ENCODE data around the gene NBPF1. TPM values are rescaled to one million over a fixed set of nuclear protein-coding genes. Genes with fewer than 3 reads are reported as not detected.
"Not testable (repeated sequence)": the region's sequence is repeated elsewhere in the genome, so short reads cannot be mapped to it uniquely, and the experiment has no call there.

NBPF1 gene
- total RNA-seq, 1 experiment from 2014 or later, result 27.7 TPM

DNA sequence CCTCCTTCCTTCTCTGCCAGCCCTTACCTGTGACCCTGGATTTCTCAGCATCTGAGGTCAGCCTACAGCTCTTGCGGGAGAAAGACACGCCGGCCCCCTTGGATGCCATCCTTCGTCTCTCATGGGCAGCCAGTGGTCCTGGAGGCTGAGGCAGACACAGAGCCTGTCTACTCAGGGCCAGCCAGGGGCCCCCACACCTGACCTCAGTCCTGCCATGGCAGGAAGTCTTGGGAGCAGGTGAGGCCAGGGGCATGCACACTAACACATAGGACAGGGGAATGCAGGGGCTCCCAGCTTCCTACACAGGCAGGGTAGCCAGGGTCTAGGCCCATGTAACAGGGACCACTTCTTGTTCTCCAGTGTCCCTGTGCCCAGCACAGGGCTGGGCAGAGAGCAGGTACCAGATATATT, 29.6 kb upstream of the NBPF1 start:
- not testable (repeated sequence) for H3K9me3 ChIP-seq (ENCODE audit: control insufficient read depth, low read depth, low read length); H3K4me3 Mint-ChIP-seq; H3K27ac Mint-ChIP-seq; H3K4me1 Mint-ChIP-seq; H3K9me3 Mint-ChIP-seq; H4K91ac ChIP-seq (ENCODE audit: insufficient read length, low read depth, low read length); H3K18ac ChIP-seq (ENCODE audit: insufficient read length, low read depth, low read length); H4K5ac ChIP-seq (ENCODE audit: insufficient read length, low read depth, low read length); H3K36me3 Mint-ChIP-seq (ENCODE audit: insufficient read depth in 1 of 3, low read depth in 3 of 3); H3K79me2 ChIP-seq (ENCODE audit: insufficient read depth, low read length); H3K9ac ChIP-seq (ENCODE audit: extremely low read depth, insufficient read length, low read length); H3K4ac ChIP-seq (ENCODE audit: low read depth, low read length); H3K4me1 ChIP-seq (ENCODE audit: insufficient read depth, low read length); H2BK5ac ChIP-seq (ENCODE audit: insufficient read length, low read length); H3K27me3 ChIP-seq (ENCODE audit: insufficient read depth, low read length); H3K79me1 ChIP-seq (ENCODE audit: insufficient read depth, low read depth, low read length, poor library complexity, severe bottlenecking); H3K27me3 Mint-ChIP-seq (ENCODE audit: low read depth); H3K4me2 ChIP-seq (ENCODE audit: insufficient read depth, insufficient read length, low read length); H3K56ac ChIP-seq (ENCODE audit: insufficient read length, low read depth, low read length); H2BK120ac ChIP-seq (ENCODE audit: low read depth, low read length, poor library complexity, severe bottlenecking); H3K27ac ChIP-seq (ENCODE audit: insufficient read length, low read depth, low read length); H3K14ac ChIP-seq (ENCODE audit: insufficient read depth, low read length); H2BK20ac ChIP-seq (ENCODE audit: low read depth, low read length, poor library complexity, severe bottlenecking); H2AK5ac ChIP-seq (ENCODE audit: insufficient read length, low read length); H4K20me1 ChIP-seq (ENCODE audit: control insufficient read depth, insufficient read depth, insufficient read length); H3T11ph ChIP-seq (ENCODE audit: low read length); H4K8ac ChIP-seq (replicated peaks; ENCODE audit: insufficient read length, low read depth, low read length); H3K23ac ChIP-seq (ENCODE audit: insufficient read length, low read depth, low read length); H2BK12ac ChIP-seq (ENCODE audit: insufficient read length, low read depth, low read length); H2AFZ ChIP-seq (ENCODE audit: low read length); H2BK15ac ChIP-seq (ENCODE audit: low read depth, low read length)
- no CpG with 5 or more reads among the region's 4 CpGs for WGBS (ENCODE audit: extremely low coverage, insufficient read length, low lambda C conversion rate)
- peak; percentile 41 for DNase-seq
- H3K23me2 ChIP-seq (ENCODE audit: insufficient read length, low read depth, low read length, poor library complexity, severe bottlenecking), result peaks cover 14% of the 10 kb centered on the region

GRCh38 chr1:16642025-16642966, 28.9 kb upstream of the NBPF1 start:
- not testable (repeated sequence) for H2BK120ac ChIP-seq (ENCODE audit: low read depth, low read length, poor library complexity, severe bottlenecking); H3K23ac ChIP-seq (ENCODE audit: insufficient read length, low read depth, low read length); H3K4me3 Mint-ChIP-seq; H3K14ac ChIP-seq (ENCODE audit: insufficient read depth, low read length); H2BK12ac ChIP-seq (ENCODE audit: insufficient read length, low read depth, low read length); H4K5ac ChIP-seq (ENCODE audit: insufficient read length, low read depth, low read length); H3K18ac ChIP-seq (ENCODE audit: insufficient read length, low read depth, low read length); H3T11ph ChIP-seq (ENCODE audit: low read length); H2BK5ac ChIP-seq (ENCODE audit: insufficient read length, low read length); H2BK15ac ChIP-seq (ENCODE audit: low read depth, low read length); H4K91ac ChIP-seq (ENCODE audit: insufficient read length, low read depth, low read length); H3K79me1 ChIP-seq (ENCODE audit: insufficient read depth, low read depth, low read length, poor library complexity, severe bottlenecking); H3K9me3 ChIP-seq (ENCODE audit: control insufficient read depth, low read depth, low read length); H3K36me3 Mint-ChIP-seq (ENCODE audit: insufficient read depth in 1 of 3, low read depth in 3 of 3); H3K4me1 Mint-ChIP-seq; H3K56ac ChIP-seq (ENCODE audit: insufficient read length, low read depth, low read length); H3K27me3 Mint-ChIP-seq (ENCODE audit: low read depth); H3K4me2 ChIP-seq (ENCODE audit: insufficient read depth, insufficient read length, low read length); H3K9ac ChIP-seq (ENCODE audit: extremely low read depth, insufficient read length, low read length); H3K9me3 Mint-ChIP-seq; H3K4me1 ChIP-seq (ENCODE audit: insufficient read depth, low read length); H2AFZ ChIP-seq (ENCODE audit: low read length); H4K8ac ChIP-seq (replicated peaks; ENCODE audit: insufficient read length, low read depth, low read length); H2AK5ac ChIP-seq (ENCODE audit: insufficient read length, low read length); H4K20me1 ChIP-seq (ENCODE audit: control insufficient read depth, insufficient read depth, insufficient read length); H3K27me3 ChIP-seq (ENCODE audit: insufficient read depth, low read length); H3K27ac Mint-ChIP-seq; H3K4ac ChIP-seq (ENCODE audit: low read depth, low read length); H3K79me2 ChIP-seq (ENCODE audit: insufficient read depth, low read length); H3K27ac ChIP-seq (ENCODE audit: insufficient read length, low read depth, low read length); H2BK20ac ChIP-seq (ENCODE audit: low read depth, low read length, poor library complexity, severe bottlenecking)
- no CpG with 5 or more reads among the region's 9 CpGs for WGBS (ENCODE audit: extremely low coverage, insufficient read length, low lambda C conversion rate)
- peak; percentile 39 for DNase-seq
- peaks cover 14% of the 10 kb centered on the region for H3K23me2 ChIP-seq (ENCODE audit: insufficient read length, low read depth, low read length, poor library complexity, severe bottlenecking)
